Activated CD8-positive, alpha-beta T cell treated with anti-CD3 and anti-CD28 coated beads for 36 hours (primary cell): ENCODE measurements around the gene SCGB3A2. TPM values are rescaled to one million over a fixed set of nuclear protein-coding genes. Genes with fewer than 3 reads are reported as not detected.

Experiments
- ATAC-seq: fragments of 200-7000 bp; cut with Tn5 transposase; one replicate; pipeline ENCODE4 v1.10.0; 2021; ENCODE audit warnings: mild to moderate bottlenecking, moderate library complexity
- CTCF ChIA-PET: fragments of 350-600 bp; sonication (Branson Sonifier 250); formaldehyde crosslinking; loops from one replicate; lab custom pipeline; 2021; ENCODE audit warnings: antibody characterized with exemption; lab: Charles Lee
- POLR2A ChIA-PET: fragments of 350-600 bp; sonication (Branson Sonifier 250); formaldehyde crosslinking; loops from one replicate; lab custom pipeline; 2021; ENCODE audit warnings: antibody characterized with exemption; lab: Charles Lee
- DNase-seq: peaks from one replicate; pipeline ENCODE4 v3.0.0-alpha.2; 2020
- H3K27ac Mint-ChIP-seq: one replicate; pipeline ENCODE4 v1.8.0; 2021; ENCODE audit warnings: mild to moderate bottlenecking, mixed read lengths
- H3K27me3 Mint-ChIP-seq: one replicate; pipeline ENCODE4 v1.8.0; 2021; ENCODE audit warnings: mixed read lengths
- H3K36me3 Mint-ChIP-seq: one replicate; pipeline ENCODE4 v1.8.0; 2021; ENCODE audit warnings: low read depth, mixed read lengths
- H3K4me1 Mint-ChIP-seq: one replicate; pipeline ENCODE4 v1.8.0; 2021; ENCODE audit warnings: low read depth, mixed read lengths
- H3K4me3 Mint-ChIP-seq: one replicate; pipeline ENCODE4 v1.8.0; 2021; ENCODE audit warnings: mild to moderate bottlenecking, moderate library complexity, mixed read lengths
- H3K9me3 Mint-ChIP-seq: one replicate; pipeline ENCODE4 v1.8.0; 2021; ENCODE audit warnings: mixed read lengths
- intact Hi-C: fragments of 100-400 bp; cut with micrococcal nuclease; formaldehyde crosslinking; loops from one replicate; pipeline ENCODE4 v1.10.0; 2022
- total RNA-seq, 2 experiments: library from RNA; stranded (reverse); gene quantifications; one replicate each; pipeline ENCODE4 v1.2.3, GENCODE V29; 2021
- TF ChIP-seq, protein P1 (sequence below): fragments of 200-600 bp; IDR thresholded peaks from one replicate; pipeline ENCODE4 v1.8.0; 2022; ENCODE audit warnings: antibody characterized with exemption, mild to moderate bottlenecking

SCGB3A2 gene
- total RNA-seq, 2 experiments from 2014 or later: not detected

GRCh38 chr5:147880487-147880886 lies 2.0 kb downstream of the SCGB3A2 start:
- no peaks in the 10 kb centered on the region for H3K36me3 Mint-ChIP-seq
- no peak overlapping the region for H3K27ac Mint-ChIP-seq
- H3K9me3 Mint-ChIP-seq: no peaks in the 10 kb centered on the region
- no peaks in the 10 kb centered on the region for H3K4me1 Mint-ChIP-seq
- POLR2A ChIA-PET: no interaction called here
- intact Hi-C loops: no loop called here
- DNase-seq: no peak
- TF ChIP-seq, protein P1, sequence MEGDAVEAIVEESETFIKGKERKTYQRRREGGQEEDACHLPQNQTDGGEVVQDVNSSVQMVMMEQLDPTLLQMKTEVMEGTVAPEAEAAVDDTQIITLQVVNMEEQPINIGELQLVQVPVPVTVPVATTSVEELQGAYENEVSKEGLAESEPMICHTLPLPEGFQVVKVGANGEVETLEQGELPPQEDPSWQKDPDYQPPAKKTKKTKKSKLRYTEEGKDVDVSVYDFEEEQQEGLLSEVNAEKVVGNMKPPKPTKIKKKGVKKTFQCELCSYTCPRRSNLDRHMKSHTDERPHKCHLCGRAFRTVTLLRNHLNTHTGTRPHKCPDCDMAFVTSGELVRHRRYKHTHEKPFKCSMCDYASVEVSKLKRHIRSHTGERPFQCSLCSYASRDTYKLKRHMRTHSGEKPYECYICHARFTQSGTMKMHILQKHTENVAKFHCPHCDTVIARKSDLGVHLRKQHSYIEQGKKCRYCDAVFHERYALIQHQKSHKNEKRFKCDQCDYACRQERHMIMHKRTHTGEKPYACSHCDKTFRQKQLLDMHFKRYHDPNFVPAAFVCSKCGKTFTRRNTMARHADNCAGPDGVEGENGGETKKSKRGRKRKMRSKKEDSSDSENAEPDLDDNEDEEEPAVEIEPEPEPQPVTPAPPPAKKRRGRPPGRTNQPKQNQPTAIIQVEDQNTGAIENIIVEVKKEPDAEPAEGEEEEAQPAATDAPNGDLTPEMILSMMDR: no peak
- no peak overlapping the region for H3K4me3 Mint-ChIP-seq
- ATAC-seq: no peak
- CTCF ChIA-PET: interaction anchor here (1.6 kb wide), 1 partner anchor 23 kb away, joined by 7 read pairs; no protein-coding TSS in a partner anchor
- peaks cover 5% of the 10 kb centered on the region for H3K27me3 Mint-ChIP-seq

DNA sequence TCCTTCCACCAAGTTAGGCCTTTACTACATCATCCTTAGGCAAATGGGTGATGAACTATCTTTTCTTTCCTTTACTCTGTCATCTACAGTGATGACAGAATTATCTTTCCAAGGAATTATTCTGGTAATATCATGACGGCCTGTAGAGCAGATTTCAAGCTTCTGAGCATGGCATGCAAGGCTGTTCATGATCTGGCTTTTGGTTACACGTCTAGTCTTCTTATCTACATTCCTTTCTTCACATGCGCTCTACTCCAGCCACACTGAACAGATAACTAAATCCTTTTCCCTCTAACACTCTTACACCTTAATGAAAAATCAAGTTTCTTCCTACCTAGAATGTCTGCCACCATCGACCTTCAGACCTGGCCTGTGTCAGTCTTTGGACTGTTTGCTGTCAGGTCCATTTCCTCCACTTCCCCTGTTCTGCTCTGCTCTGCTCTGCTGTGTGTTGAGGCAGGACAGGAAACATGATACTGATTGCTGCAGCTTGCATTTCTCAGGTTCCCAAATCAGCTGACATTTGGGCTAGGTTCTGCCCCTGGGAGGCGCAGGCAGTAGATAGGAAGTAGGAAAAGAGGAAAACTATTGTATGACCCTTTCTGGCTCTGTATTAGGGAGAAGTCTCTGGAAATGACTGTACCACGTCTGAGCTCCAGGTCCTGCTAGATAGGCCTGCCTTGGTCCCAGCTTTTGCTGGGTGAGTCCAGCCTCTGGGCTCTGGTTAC lies 4.2 kb downstream of the SCGB3A2 start:
- POLR2A ChIA-PET: no interaction called here
- CTCF ChIA-PET: interaction anchor here (2.0 kb wide), 1 partner anchor 25 kb away, joined by 7 read pairs; no protein-coding TSS in a partner anchor
- ATAC-seq: no peak
- H3K4me3 Mint-ChIP-seq: no peak overlapping the region
- H3K27me3 Mint-ChIP-seq: peaks cover 6% of the 10 kb centered on the region
- H3K27ac Mint-ChIP-seq: no peak overlapping the region
- H3K36me3 Mint-ChIP-seq: no peaks in the 10 kb centered on the region
- TF ChIP-seq, protein P1: no peak
- H3K9me3 Mint-ChIP-seq: no peaks in the 10 kb centered on the region
- intact Hi-C loops: no loop called here
- no peak for DNase-seq
- H3K4me1 Mint-ChIP-seq: no peaks in the 10 kb centered on the region

GRCh38 chr5:147887026-147887627 lies 8.6 kb downstream of the SCGB3A2 start:
- ChIA-PET POLR2A (no interaction called here), CTCF (interaction anchor here (0.9 to 1.4 kb wide), 2 partner anchors 29 to 249 kb away, joined by 3 to 5 read pairs; no protein-coding TSS in a partner anchor)
- DNase-seq: peak; percentile 3
- Mint-ChIP-seq H3K36me3 (no peaks in the 10 kb centered on the region), H3K4me3 (no peak overlapping the region), H3K27ac (no peak overlapping the region), H3K4me1 (no peaks in the 10 kb centered on the region), H3K9me3 (no peaks in the 10 kb centered on the region), H3K27me3 (peaks cover 9% of the 10 kb centered on the region)
- intact Hi-C loops: no loop called here
- TF ChIP-seq, protein P1: peak; percentile 45
- no peak for ATAC-seq

DNA sequence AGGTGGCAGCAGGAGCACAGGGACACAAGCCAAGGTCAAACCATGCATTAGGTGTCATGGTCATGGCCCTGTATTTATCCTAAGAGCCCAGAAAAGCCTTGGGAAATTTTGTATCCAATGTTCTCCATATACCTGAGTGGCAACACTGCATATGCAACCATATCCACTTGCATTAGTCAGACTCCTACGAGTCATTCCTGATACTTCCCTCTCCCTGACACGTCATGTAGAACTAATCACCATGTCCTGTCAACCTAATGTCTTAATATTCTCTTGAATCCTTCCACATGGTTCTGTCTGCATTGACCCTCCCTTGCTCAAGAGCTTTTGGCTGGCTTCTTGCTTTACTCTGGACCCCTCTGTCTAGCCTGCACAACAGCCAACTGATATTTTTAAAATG lies 9.4 kb downstream of the SCGB3A2 start:
- DNase-seq: no peak
- no peak for ATAC-seq
- H3K36me3 Mint-ChIP-seq: no peaks in the 10 kb centered on the region
- H3K27me3 Mint-ChIP-seq: peaks cover 9% of the 10 kb centered on the region
- ChIA-PET CTCF (interaction anchor here (0.9 kb wide), 1 partner anchor 248 kb away, joined by 3 read pairs; no protein-coding TSS in a partner anchor), POLR2A (no interaction called here)
- H3K4me1 Mint-ChIP-seq: no peaks in the 10 kb centered on the region
- no peak overlapping the region for H3K4me3 Mint-ChIP-seq
- intact Hi-C loops: no loop called here
- no peaks in the 10 kb centered on the region for H3K9me3 Mint-ChIP-seq
- TF ChIP-seq, protein P1: no peak
- no peak overlapping the region for H3K27ac Mint-ChIP-seq
